ENCODE measurements around the gene MORN1. TPM values are rescaled to one million over a fixed set of nuclear protein-coding genes. Genes with fewer than 3 reads are reported as not detected.

The MORN1 gene
- total and polyA plus RNA-seq, 10 of the 15 experiments (the other 5 are each of a cell fraction or from before 2014, with no cell fraction given), result 0.76 to 7.9 (median 5.5) TPM

- ChIA-PET RAD21 (ENCODE audit: unreplicated experiment) (no interaction called here), CTCF (interaction anchor here (1.5 kb wide), 1 partner anchor 212 kb away, joined by 4 read pairs; the partner anchor contains the start of gene FAAP20), SMC1A (ENCODE audit: uncharacterized antibody, unreplicated experiment) (no interaction called here), POLR2A (no interaction called here)
- FAIRE-seq (no peak), DNase-seq (ENCODE audit: low read depth, low spot score) (no peak), ATAC-seq (no peak)
- peaks cover 9 to 12% of the 10 kb centered on the region in 2 experiments for H3K36me3 ChIP-seq (ENCODE audit: control insufficient read depth in 2 of 2, insufficient read depth in 2 of 2, low read length in 1 of 2)
- H3K9me3 ChIP-seq (replicated peaks; ENCODE audit: control insufficient read depth, insufficient read depth, low read length), result no peaks in the 10 kb centered on the region
- TF ChIP-seq POLR2A (IDR thresholded peaks at IDR 0.05; ENCODE audit: low read depth, low read length), result peak; percentile 56; the same call in 1 of the 2 replicates
- TF ChIP-seq IKZF2 (IDR thresholded peaks at IDR 0.05), result no peak
- no peak overlapping the region for H3K27ac ChIP-seq (ENCODE audit: control insufficient read depth, insufficient read depth)
- in situ Hi-C loops (cut with MboI), result no loop called here
- no peak overlapping the region for H2AFZ ChIP-seq (ENCODE audit: control insufficient read depth, low read depth, low read length)
- intact Hi-C loops (cut with micrococcal nuclease; ENCODE audit: unreplicated experiment), result no loop called here
- H3K27me3 ChIP-seq (replicated peaks in 1 of 2; ENCODE audit: control insufficient read depth in 2 of 2, insufficient read depth in 2 of 2, low read length in 1 of 2), result no peaks in the 10 kb centered on the region
- no peak overlapping the region for H3K9ac ChIP-seq (ENCODE audit: control insufficient read depth, insufficient read depth, low read length)
- BruUV-seq (replicated peaks), result no TSS peak
- no peaks in the 10 kb centered on the region for H4K20me1 ChIP-seq (ENCODE audit: control insufficient read depth, insufficient read depth)
- WGBS (ENCODE audit: insufficient coverage, insufficient replicate concordance, low lambda C conversion rate, missing lambda C conversion rate), result 82% methylated on average over 22 of the region's 25 CpGs
- peaks cover 4% of the 10 kb centered on the region; the same call in 1 of the 2 replicates for H3K4me1 ChIP-seq (ENCODE audit: control insufficient read depth, insufficient read depth, low read length)
- no peak overlapping the region for H3K4me2 ChIP-seq (ENCODE audit: control insufficient read depth, insufficient read depth)
- H3K79me2 ChIP-seq (ENCODE audit: control insufficient read depth, insufficient read depth, low read length), result peaks cover 9% of the 10 kb centered on the region
- no peak overlapping the region for H3K4me3 ChIP-seq
These were observed 16.0 kb upstream of the MORN1 start for GRCh38 chr1:2407166-2407990.

GRCh38 chr1:2406451-2407041, 15.2 kb upstream of the MORN1 start:
- Histone ChIP-seq H4K20me1 (ENCODE audit: control insufficient read depth, insufficient read depth) (no peaks in the 10 kb centered on the region), H3K27ac (ENCODE audit: control insufficient read depth, insufficient read depth) (no peak overlapping the region), H3K4me1 (ENCODE audit: control insufficient read depth, insufficient read depth, low read length) (peaks cover 2% of the 10 kb centered on the region; the same call in 1 of the 2 replicates), H3K27me3 (replicated peaks in 1 of 2; ENCODE audit: control insufficient read depth in 2 of 2, insufficient read depth in 2 of 2, low read length in 1 of 2) (no peaks in the 10 kb centered on the region), H3K9me3 (replicated peaks; ENCODE audit: control insufficient read depth, insufficient read depth, low read length) (no peaks in the 10 kb centered on the region), H3K4me2 (ENCODE audit: control insufficient read depth, insufficient read depth) (no peak overlapping the region), H3K36me3 (ENCODE audit: control insufficient read depth in 2 of 2, insufficient read depth in 2 of 2, low read length in 1 of 2) (peaks cover 12 to 14% of the 10 kb centered on the region in 2 experiments), H2AFZ (ENCODE audit: control insufficient read depth, low read depth, low read length) (no peak overlapping the region), H3K79me2 (ENCODE audit: control insufficient read depth, insufficient read depth, low read length) (peaks cover 1% of the 10 kb centered on the region; the same call in 1 of the 2 replicates), H3K4me3 (no peak overlapping the region), H3K9ac (ENCODE audit: control insufficient read depth, insufficient read depth, low read length) (no peak overlapping the region)
- DNase-seq (ENCODE audit: low read depth, low spot score) (no peak), FAIRE-seq (no peak), ATAC-seq (no peak)
- CTCF ChIA-PET, result interaction anchor here (1.5 kb wide), 1 partner anchor 211 kb away, joined by 4 read pairs; the partner anchor contains the start of gene FAAP20
- SMC1A ChIA-PET (ENCODE audit: uncharacterized antibody, unreplicated experiment), result no interaction called here
- 87% methylated on average over 25 of the region's 26 CpGs for WGBS (ENCODE audit: insufficient coverage, insufficient replicate concordance, low lambda C conversion rate, missing lambda C conversion rate)
- POLR2A ChIA-PET, result no interaction called here
- BruUV-seq (replicated peaks), result no TSS peak
- intact Hi-C loops (cut with micrococcal nuclease; ENCODE audit: unreplicated experiment), result no loop called here
- in situ Hi-C loops (cut with MboI), result no loop called here
- RAD21 ChIA-PET (ENCODE audit: unreplicated experiment), result no interaction called here
- TF ChIP-seq MEF2B (IDR thresholded peaks at IDR 0.05; ENCODE audit: partially characterized antibody, poor library complexity, severe bottlenecking) (no peak), ZBTB40 (IDR thresholded peaks at IDR 0.05; ENCODE audit: borderline replicate concordance) (no peak), EZH2 (IDR thresholded peaks at IDR 0.05; ENCODE audit: borderline replicate concordance, control insufficient read depth, low read depth, low read length) (no peak), EGR1 (IDR thresholded peaks at IDR 0.05; ENCODE audit: borderline replicate concordance in 1 of 2, low read depth in 2 of 2, low read length in 2 of 2) (no peak), SIN3A (IDR thresholded peaks at IDR 0.05; ENCODE audit: low read depth, low read length) (no peak), SMAD1 (IDR thresholded peaks at IDR 0.05; ENCODE audit: low read depth, partially characterized antibody) (no peak), POLR2AphosphoS2 (IDR thresholded peaks at IDR 0.05; ENCODE audit: low read depth, low read length) (0 out of 2 replicates have a peak, but pooled peaks have one; percentile 54), IKZF2 (IDR thresholded peaks at IDR 0.05) (no peak), POLR2AphosphoS5 (IDR thresholded peaks at IDR 0.05; ENCODE audit: low read length) (no peak), ZNF207 (IDR thresholded peaks at IDR 0.05; ENCODE audit: borderline replicate concordance) (no peak), SMARCA5 (IDR thresholded peaks at IDR 0.05) (no peak)

All from GM12878 (cell line).